HG03342 (cell line): ENCODE measurements around the gene HMCN1.
"Not testable (repeated sequence)": the region's sequence is repeated elsewhere in the genome, so short reads cannot be mapped to it uniquely, and the experiment has no call there.

Experiments
- ATAC-seq: cut with Tn5 transposase; IDR thresholded peaks from one replicate; pipeline ENCODE4 v1.9.1; 2021; ENCODE audit warnings: mild to moderate bottlenecking, moderate library complexity; ENCODE audit not compliant: unreplicated experiment

The HMCN1 gene

GRCh38 chr1:186125511-186125910, 391.3 kb downstream of the HMCN1 start:
- no peak for ATAC-seq

GRCh38 chr1:186129758-186130157, 395.6 kb downstream of the HMCN1 start:
- ATAC-seq: no peak

- no peak for ATAC-seq
Measured at GRCh38 chr1:186139115-186139514, 404.9 kb downstream of the HMCN1 start.

GRCh38 chr1:186139701-186140100, 405.5 kb downstream of the HMCN1 start:
- no peak for ATAC-seq

- ATAC-seq: no peak
Measured at GRCh38 chr1:186142159-186142558, 408.0 kb downstream of the HMCN1 start.

- no peak for ATAC-seq
Measured at GRCh38 chr1:186142916-186143315, 408.7 kb downstream of the HMCN1 start.

- ATAC-seq: no peak
Measured at GRCh38 chr1:186143481-186143880, 409.3 kb downstream of the HMCN1 start.

- ATAC-seq: no peak
Measured at GRCh38 chr1:186144505-186144904, 410.3 kb downstream of the HMCN1 start.

- no peak for ATAC-seq
Measured at GRCh38 chr1:186146974-186147373, 412.8 kb downstream of the HMCN1 start.

GRCh38 chr1:186149591-186149990, 415.4 kb downstream of the HMCN1 start:
- no peak for ATAC-seq

- ATAC-seq: no peak
Measured at GRCh38 chr1:186152227-186152619, 418.0 kb downstream of the HMCN1 start.

GRCh38 chr1:186152620-186153239, 418.5 kb downstream of the HMCN1 start:
- ATAC-seq: no peak

- no peak for ATAC-seq
Measured at GRCh38 chr1:186154651-186155050, 420.5 kb downstream of the HMCN1 start.

GRCh38 chr1:186155594-186155993, 421.4 kb downstream of the HMCN1 start:
- ATAC-seq: peak; percentile 81

GRCh38 chr1:186162895-186163294, 428.7 kb downstream of the HMCN1 start:
- ATAC-seq: not testable (repeated sequence)

- ATAC-seq: no peak
Measured at GRCh38 chr1:186164773-186165172, 430.6 kb downstream of the HMCN1 start.

GRCh38 chr1:186165303-186165702, 431.1 kb downstream of the HMCN1 start:
- ATAC-seq: no peak

GRCh38 chr1:186167096-186167668, 433.0 kb downstream of the HMCN1 start:
- ATAC-seq: no peak

GRCh38 chr1:186175588-186175987, 441.4 kb downstream of the HMCN1 start:
- no peak for ATAC-seq

- peak; percentile 44 for ATAC-seq
Measured at GRCh38 chr1:186178426-186179043, 444.3 kb downstream of the HMCN1 start.

- no peak for ATAC-seq
Measured at GRCh38 chr1:186179231-186179630, 445.0 kb downstream of the HMCN1 start.

GRCh38 chr1:186183219-186183618, 449.0 kb downstream of the HMCN1 start:
- peak; percentile 60 for ATAC-seq
